HG02943 (cell line): ENCODE results near the gene ADNP.

ENCODE experiments used
- ATAC-seq: cut with Tn5 transposase; IDR thresholded peaks from one replicate; pipeline ENCODE4 v1.9.1; 2021; ENCODE audit warnings: mild to moderate bottlenecking, low read depth, moderate library complexity; ENCODE audit not compliant: unreplicated experiment

ADNP gene

DNA sequence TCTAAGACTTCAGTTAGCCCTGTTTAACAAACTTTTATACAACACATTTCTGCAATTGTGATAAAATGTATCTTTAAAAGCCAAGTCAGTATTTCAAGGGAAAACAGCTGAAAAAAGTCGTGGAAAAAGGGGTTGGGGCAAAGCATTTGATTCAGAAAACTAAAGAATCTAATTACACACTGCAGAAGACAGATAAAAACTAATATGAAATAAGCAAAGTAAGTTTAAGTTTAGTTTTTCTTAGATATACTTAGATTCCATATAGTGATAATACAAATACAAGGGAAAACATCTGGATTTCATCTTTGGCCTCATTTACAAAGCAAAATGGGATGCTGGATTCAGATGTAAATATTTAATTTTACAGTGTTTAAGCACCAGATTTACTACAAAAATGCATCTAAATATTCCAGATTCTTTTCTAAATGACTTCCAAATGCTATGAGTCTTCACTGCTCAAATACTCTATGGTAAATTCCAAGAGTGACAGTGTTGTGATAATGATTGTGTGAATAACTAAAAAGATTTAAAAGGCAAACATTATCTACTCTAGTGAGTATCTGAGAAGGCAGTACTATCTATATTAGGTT, 1.5 kb upstream of the ADNP start:
- no peak for ATAC-seq

- ATAC-seq = no peak
These were observed 814 bp upstream of the ADNP start for GRCh38 chr20:50932016-50932485.

DNA sequence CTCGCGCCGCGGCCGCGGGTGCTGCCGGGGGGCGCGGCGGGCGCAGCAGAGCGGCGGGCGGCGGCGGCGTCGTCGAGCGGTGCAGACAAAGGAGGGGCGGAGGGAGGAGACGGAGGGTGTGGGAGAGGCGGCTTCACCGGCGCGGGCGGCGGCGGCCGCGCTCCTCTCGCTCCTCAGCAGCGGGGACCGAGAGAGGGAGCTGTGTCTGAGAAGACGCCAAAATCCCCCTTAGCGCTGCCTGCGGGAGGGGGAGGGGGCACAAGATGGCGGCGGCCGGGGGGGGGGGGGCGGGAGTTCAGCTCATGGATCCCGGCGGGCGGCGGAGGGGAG, 296 bp downstream of the ADNP start:
- peak; percentile 31 for ATAC-seq

DNA sequence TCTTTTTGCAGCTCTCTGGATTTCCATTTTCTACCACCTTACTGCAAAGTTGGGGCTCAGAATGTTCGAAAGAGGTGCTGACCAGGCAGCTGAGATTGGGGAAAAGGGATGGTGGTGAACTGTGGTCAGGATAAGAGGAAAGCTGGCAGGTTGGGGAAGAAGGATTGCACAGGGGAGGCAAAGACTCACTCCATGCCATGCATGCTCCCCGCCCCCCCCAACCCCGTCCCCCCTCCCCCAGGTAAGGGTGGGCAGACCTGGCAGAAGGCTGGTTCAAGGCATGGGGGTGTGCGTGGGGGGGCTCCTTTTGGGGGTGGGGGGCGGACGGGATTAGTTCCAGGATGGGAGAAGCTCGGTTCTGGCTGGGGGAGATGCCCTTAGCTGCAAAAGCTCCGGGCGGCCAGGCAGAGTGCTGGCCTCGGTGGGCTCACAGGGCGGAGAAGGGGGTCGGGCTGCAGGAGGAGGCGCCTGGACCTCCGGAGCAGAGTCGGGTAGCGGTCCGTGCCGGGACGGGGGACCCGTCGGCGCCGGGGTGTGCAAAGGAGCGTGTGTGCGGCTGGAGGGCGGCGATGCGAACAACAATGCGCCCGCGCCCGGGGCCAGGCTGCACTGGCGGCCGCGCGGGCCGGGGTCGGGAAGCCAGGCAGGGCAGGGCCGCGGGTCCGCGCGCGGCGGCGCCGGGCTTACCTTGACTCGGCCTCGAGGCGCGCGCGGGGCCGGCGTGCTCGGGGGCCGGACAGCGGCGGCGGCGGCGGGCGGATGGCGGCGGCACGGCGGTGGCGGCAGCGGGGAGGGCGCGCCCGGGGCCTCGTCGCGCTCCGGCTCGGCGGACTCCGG, 880 bp downstream of the ADNP start:
- ATAC-seq = peak; percentile 4

DNA sequence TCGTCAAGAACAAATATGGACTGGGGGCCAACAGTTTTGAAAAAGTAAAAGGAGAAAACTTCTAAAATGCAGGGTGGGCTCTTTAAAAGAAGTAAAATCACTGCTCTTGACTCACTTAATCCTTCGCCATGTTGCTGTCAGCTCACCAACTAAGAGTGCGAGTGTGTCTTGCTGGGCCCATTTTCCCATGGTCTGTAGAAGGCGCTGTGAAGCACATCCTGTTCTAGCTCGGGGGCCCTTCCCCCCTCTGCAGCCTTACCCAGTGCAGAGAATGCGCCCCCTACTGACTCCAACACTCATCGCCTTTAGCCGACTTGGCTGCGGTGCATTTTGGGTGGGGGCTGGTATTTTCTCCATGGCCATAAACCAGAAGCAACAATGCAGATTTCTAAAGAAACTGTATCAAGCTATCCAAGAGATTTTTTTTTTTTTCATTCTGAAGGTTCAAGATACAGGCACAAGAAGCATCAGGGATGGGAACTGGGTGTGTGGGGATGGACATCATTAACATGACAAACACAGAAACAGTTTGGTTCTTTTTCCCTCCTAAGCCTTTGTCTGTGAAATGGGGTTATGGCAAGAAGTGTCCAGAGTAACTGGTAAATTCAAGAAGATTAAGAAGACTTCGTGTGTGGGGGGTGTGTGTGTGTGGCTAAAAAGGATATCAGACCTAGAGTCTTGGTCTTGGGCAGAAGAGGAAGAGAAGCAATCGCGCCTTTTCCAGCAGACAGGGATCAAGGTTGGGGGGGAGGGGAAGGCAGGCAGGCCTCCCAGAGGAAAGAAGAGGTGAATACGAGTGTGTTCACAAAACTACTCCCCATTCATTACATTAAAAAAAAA, 1.7 kb downstream of the ADNP start:
- ATAC-seq = peak; percentile 46

GRCh38 chr20:50928469-50928868, 2.8 kb downstream of the ADNP start:
- ATAC-seq = no peak

GRCh38 chr20:50926530-50926929, 4.7 kb downstream of the ADNP start:
- ATAC-seq = no peak

- ATAC-seq = no peak
These were observed 6.8 kb downstream of the ADNP start for GRCh38 chr20:50924261-50924920.

- no peak for ATAC-seq
These were observed 9.3 kb downstream of the ADNP start for GRCh38 chr20:50921803-50922501.

- ATAC-seq = no peak
These were observed 10.2 kb downstream of the ADNP start for GRCh38 chr20:50920997-50921396.

DNA sequence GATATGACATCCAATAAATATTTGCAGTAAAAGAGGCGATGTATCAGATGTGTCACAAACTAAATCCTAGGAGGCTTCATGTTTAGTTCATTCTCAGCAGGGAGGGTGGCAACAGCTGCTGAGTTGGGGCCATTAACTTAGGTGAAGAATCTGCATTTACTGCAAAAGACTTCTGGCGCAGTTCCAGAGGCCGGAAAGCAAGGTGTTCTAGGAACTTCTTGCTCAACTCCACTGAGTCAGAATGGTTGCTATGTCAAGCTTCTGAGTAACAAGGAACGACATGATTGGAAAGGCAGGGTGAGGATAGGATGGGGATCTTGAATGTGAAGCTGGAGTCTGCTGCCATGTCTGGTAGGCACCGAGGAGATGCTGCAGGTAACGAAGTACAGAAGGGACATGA, 11.7 kb downstream of the ADNP start:
- ATAC-seq = no peak

GRCh38 chr20:50918403-50918802, 12.8 kb downstream of the ADNP start:
- ATAC-seq = no peak

DNA sequence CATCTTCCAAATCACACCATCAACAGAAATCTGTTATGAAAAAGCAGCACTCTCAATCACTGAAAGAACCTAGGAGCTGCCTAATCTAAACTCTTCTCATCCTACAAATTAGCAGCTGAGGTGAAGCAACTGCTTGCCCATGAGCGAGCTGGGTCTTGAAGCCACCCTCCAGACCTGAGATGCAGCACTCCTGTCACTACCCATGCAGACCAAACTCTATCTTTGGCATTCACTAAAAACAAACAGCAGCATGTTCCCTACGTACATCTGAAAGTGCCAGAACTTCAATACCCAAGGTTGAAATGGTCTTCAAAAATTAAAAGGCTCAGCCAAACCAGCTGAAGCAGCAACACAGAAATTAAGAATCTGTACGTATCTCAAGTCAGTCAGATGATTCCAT, 14.3 kb downstream of the ADNP start:
- no peak for ATAC-seq

GRCh38 chr20:50916257-50916656, 15.0 kb downstream of the ADNP start:
- no peak for ATAC-seq

GRCh38 chr20:50915424-50915823, 15.8 kb downstream of the ADNP start:
- no peak for ATAC-seq

DNA sequence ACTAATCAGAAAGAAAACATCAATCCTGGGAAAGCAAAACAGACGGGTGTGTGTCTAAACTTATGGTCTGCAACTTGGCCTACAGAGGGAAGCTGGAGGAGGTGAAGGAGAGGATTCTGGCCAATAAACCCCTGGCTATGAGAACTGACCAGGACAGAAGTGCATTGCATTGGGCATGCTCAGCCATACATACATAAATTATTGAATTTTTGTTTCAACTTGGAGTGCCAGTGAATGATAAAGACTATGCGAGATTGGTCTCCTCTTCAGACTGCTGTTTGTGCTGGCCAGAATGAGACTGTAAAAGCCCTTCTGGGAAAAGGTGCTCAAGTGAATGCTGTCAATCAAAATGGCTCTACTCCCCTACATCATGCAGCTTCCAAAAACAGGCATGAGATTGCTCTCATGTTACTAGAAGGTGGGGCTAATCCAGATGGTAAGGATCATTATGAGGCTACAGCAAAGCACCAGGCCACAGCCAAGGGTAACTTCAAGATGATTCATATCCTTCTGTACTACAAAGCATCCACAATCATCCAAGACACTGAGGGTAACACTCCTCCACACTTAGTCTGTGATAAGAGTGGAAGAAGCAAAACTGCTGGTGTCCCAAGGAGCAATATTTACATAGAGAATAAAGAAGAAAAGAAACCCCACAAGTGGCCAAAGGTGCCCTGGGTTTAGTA, 17.4 kb downstream of the ADNP start:
- ATAC-seq = no peak

DNA sequence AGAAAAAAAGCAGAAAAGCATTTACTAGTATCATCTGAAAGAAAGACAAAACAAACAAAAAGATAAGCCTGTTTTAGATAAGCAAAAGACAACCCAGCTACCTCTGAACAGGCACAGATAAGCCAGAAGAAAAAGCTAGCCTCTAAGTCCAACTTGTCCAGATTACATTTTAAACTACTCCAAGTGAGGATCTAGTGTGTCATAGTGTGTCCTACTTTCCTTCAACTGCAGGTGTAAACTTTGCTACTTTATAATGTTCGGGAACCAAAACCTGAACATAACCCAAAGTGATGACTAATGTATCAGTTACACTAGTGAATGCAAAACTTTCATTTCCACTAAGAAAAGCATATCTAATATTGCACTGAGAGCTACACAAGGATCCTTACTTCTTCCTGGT, 19.5 kb downstream of the ADNP start:
- peak; percentile 62 for ATAC-seq

DNA sequence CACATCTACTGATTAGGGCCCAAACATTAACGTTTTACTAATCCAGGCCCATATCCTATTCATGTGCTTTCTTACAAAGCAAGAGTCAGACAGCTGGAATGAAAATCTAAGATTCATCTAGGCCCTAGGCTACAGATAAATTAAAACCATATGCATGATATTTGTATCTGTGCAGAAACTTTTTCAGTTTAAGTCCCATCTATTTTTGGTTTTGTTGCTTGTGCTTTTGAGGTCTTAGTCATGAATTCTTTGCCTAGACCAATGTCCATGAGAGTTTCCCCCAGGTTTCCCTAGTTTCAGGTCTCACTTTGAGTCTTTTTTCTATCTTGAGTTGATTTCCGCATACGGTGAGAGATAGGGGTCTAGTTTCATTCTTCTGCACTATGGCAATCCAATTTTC, 20.2 kb downstream of the ADNP start:
- ATAC-seq = no peak

GRCh38 chr20:50909413-50909812, 21.8 kb downstream of the ADNP start:
- ATAC-seq = no peak
